NCI-H187 treated with DMSO at 0.1 percent for 48 hours (cell line): Measurements from ENCODE around the gene GJD4.

Experiments
- DNase-seq: peaks from one replicate; lab custom pipeline; 2025; lab: John Stamatoyannopoulos, UW

Gene GJD4

DNA sequence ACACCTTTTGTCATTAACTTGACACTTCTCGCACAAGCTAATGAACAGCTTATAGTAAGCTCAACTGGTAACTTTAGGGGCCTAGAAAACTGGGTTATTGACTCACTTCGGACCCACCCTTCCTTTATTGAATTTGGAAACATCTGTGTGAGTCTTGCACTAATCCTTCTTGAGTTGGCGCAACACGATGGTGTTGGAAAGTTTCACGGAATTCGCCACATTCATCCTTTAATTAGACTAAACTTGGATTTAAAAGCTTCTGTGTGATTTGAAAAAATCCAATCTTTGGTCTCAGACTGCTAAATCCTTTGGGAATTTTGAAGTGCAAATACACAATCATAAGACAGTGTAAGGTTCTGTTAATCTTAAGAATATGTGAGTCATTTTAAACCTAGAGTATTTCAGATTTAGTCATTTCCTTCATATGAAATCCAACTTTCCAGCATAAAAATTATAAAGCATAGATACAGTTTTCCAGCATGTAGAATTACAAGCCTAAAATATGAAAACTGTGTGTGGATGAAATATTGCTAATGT lies 21.9 kb downstream of the GJD4 start:
- DNase-seq, result no peak

DNA sequence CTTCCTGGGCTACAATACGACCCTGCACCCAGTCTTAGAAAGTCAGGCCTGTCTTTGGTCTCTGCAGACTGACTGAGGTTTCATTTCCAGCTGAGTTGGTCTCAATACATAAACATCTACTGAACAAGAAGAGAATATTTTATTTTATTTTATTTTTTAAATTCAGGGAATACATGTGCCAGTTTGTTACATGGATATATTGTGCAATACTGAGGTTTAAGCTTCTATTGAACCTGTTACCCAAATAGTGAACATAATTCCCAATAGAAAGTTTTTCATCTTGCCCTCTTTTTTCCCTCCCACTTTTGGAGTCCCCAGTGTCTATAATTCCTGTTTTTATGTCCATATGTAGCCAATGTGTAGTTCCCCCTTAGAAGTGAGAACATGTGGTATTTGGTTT lies 26.3 kb downstream of the GJD4 start:
- no peak for DNase-seq

GRCh38 chr10:35632027-35632426 lies 26.9 kb downstream of the GJD4 start:
- no peak for DNase-seq

- no peak for DNase-seq
These were observed 28.2 kb downstream of the GJD4 start for GRCh38 chr10:35633006-35633980.

- no peak for DNase-seq
These were observed 30.4 kb downstream of the GJD4 start for GRCh38 chr10:35635576-35635975.

DNA sequence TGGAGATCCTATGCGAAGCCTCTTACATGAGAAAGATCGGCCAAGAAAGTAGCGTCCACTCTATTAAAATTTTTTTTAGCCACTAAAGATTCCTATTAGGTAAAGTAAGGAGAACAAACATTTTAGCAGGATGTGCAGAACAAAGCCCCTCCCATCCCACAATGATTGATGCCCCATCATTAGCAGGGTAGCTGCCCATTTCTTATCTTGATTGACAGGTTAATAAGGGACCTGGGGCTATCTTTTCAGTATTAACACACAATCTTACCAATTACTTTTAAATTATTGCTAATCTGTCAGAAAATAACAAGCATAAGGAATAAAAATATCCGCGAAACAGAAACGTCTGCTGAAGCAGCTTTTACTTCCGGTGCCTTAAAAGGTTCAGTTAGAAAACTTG lies 31.8 kb downstream of the GJD4 start:
- DNase-seq, result no peak

- no peak for DNase-seq
These were observed 32.3 kb downstream of the GJD4 start for GRCh38 chr10:35637462-35637861.

DNA sequence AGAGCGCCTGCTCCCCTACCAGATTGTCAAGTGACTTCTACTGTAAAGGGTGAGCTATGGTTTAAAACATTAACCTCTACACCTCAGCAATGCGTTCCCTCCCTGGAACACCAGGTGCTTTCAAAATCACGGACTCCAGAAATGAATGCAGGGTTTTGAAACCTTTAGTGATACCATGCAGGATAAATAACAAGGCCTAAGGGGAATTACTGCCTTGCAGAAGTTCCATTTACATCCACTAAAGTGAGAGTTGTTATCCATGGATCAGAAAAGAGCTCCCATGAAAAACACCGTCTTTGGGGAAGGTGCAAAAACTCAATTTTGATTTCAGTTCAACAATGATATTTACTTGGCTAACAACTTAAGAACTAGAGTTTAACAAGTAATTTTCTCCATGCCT lies 33.0 kb downstream of the GJD4 start:
- DNase-seq, result no peak

- no peak for DNase-seq
These were observed 34.0 kb downstream of the GJD4 start for GRCh38 chr10:35639021-35639727.

DNA sequence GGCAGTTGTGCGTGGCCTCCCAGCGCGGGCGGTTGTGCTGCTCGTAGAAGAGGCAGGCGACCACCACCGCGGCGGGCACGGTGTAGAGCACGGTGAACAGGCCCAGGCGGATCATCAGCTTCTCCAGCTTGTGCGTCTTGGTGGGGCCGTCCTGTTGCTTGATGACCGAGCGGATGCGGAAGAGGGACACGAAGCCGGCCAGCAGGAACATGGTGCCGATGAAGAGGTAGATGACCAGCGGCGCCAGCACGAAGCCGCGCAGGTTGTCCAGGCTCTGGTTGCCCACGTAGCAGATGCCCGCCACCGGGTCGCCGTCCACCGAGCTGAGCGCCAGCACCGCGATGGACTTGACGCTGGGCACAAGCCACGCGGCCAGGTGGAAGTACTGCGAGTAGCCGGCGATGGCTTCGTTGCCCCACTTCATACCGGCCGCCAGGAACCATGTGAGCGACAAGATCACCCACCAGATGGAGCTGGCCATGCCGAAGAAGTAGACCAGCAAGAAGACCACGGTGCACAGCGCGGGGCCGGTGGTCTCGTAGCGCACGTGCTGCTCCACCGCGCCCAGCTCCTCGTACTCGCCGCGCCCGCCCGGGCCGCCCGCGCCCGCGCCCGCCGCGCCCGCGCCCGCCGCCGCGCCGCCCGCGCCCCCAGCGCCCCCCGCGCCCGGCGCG lies 34.7 kb downstream of the GJD4 start:
- no peak for DNase-seq

GRCh38 chr10:35640474-35640873 lies 35.3 kb downstream of the GJD4 start:
- no peak for DNase-seq

DNA sequence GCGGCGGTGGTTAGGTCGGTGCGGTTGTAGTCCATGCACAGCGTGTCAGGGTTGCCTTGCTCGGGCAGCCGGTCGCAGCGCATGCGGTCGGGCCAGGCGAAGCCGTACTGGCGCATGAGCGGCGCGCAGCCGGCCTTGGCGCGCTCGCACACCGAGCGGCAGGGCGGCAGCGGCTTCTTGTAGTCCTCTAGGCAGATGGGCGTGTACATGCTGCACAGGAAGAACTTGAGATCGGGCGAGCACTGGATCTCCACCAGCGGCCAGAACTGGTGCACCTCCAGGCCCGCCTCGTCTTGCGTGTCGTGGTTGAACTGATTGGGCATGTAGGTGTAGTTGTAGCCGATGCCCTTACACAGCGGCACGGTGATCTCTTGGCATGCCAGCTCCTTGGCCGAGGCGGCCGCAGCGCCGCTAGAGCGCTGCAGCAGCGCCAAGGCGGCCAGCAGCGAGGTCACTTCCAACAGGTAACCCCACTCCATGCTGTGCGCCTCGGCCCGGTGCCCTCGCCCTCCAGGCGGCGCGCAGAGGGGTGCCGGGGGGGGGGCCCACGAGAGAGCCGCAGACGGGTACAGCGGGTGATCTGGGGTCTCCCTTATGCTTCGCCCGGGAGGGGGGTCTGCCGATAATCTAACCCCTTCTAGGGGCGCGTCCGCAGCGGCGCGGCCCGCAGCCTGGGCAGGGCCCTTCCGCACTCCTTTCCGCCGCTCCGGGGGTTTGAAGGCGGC lies 36.0 kb downstream of the GJD4 start:
- no peak for DNase-seq

- DNase-seq, result no peak
These were observed 36.5 kb downstream of the GJD4 start for GRCh38 chr10:35641676-35642034.

GRCh38 chr10:35642035-35642792 lies 37.1 kb downstream of the GJD4 start, which contains the start of gene FZD8:
Gene FZD8 (minus strand): TSS chr10:35642296. CDS start chr10:35641429, 867 bp downstream.
- no peak for DNase-seq

GRCh38 chr10:35642793-35643114 lies 37.6 kb downstream of the GJD4 start:
- DNase-seq, result no peak

- DNase-seq, result no peak
These were observed 38.3 kb downstream of the GJD4 start for GRCh38 chr10:35643151-35644049.

DNA sequence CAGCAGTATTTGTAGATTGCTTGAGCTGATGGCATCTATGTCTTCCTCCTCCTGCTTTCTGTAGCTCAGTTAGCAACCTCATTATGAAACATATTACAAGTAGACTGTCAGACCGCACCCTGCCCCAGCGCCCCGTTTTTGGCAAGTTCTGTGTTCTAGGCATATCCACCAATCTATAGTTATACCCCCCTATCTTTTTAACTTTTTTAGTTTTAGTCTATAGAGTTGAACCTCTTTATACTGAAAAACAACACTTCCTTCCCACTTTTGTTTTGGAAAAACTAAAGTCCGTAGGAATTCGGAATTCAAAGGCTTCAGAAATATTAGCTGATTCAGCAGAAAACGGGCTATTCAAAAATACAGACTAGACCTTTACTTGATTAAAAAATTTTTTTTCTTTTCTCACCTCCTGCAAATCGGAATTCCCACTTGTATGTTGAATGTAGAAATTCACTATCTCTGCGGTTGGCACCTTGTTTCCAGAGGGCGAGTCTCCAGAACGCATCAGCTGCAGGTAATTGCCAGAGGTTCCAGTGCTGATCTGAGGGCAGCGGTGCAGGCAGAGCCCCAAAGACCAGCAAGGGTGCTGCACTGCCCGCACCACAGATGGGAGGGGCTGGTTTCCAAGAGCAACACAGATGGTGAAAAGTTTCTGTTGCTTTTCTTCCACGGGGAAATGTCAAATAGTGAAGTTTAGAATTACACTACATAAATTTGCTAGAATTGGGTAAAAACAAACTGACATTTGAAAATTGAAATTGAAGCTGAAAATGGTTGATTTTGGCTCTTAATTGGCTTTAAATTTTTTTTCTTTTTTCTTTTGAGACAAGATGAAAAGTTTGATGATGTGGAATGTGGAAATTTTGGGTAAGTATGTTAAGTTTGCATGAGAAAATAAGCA lies 39.2 kb downstream of the GJD4 start:
- no peak for DNase-seq

GRCh38 chr10:35650894-35651293 lies 45.8 kb downstream of the GJD4 start:
- no peak for DNase-seq

DNA sequence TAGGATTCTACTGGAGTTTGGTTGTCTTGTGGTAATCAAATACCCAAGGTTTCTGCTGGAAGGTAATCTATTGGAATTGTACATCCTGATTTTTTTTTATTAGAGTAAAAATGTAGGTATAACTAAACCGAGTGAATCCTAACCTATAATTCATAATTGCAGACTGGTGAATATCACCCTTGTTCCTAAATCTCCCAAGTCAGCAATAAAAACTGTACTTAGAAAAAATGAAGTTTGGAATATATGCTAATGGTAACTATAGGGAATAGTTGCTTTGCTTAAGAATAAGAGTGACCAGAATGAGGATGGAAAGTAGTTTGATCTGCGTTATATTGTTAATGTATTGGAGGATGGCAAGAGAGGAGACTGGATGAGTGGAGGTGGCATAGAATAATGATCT lies 47.7 kb downstream of the GJD4 start:
- no peak for DNase-seq
